Endothelial cell of umbilical vein (primary cell): ENCODE measurements around the gene C11orf65.

ENCODE experiments used
- POLR2A ChIP-seq: IDR thresholded peaks from 2 replicates; pipeline ENCODE4 v1.6.1; 2012; ENCODE audit warnings: low read depth, mild to moderate bottlenecking, control low read depth, low read length
- POLR2AphosphoS5 ChIP-seq: IDR thresholded peaks from 2 replicates; pipeline ENCODE4 v1.6.1; 2012; ENCODE audit warnings: low read depth, mild to moderate bottlenecking, control low read depth, low read length, moderate library complexity; ENCODE audit not compliant: insufficient read depth
- TF ChIP-seq, protein P1 (sequence below), 2 donors: IDR thresholded peaks; 1 replicate in 1 of 2; 2 replicates in 1 of 2; pipeline ENCODE4 v1.5.1; 2011; ENCODE audit warnings: low read length in 2 of 2, mild to moderate bottlenecking in 2 of 2, moderate library complexity in 2 of 2, control low read depth in 1 of 2, inconsistent platforms in 1 of 2, low read depth in 1 of 2; ENCODE audit not compliant: insufficient read depth in 1 of 2; ENCODE audit errors: extremely low read depth in 1 of 2

DNA sequence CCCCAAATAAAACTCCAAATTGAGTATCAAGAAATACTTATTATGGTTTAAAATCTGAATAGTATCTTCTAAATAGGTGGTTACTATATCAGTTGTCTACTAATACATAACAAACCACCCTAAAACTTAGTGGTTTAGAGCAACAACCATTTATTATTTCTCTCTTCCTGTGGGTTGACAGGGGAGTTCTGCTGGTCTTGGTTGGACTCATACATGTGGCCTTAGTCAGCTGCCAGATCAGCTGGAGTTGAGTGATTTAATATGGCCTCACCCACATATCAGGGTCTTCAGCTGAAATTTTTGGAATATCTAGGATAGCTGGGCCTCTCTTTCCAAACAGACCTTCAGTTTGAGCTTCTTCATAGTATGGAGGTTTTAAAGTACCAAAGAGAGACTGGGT is 34.5 kb downstream of the C11orf65 start:
- no peak for TF ChIP-seq POLR2A
- TF ChIP-seq, protein P1, sequence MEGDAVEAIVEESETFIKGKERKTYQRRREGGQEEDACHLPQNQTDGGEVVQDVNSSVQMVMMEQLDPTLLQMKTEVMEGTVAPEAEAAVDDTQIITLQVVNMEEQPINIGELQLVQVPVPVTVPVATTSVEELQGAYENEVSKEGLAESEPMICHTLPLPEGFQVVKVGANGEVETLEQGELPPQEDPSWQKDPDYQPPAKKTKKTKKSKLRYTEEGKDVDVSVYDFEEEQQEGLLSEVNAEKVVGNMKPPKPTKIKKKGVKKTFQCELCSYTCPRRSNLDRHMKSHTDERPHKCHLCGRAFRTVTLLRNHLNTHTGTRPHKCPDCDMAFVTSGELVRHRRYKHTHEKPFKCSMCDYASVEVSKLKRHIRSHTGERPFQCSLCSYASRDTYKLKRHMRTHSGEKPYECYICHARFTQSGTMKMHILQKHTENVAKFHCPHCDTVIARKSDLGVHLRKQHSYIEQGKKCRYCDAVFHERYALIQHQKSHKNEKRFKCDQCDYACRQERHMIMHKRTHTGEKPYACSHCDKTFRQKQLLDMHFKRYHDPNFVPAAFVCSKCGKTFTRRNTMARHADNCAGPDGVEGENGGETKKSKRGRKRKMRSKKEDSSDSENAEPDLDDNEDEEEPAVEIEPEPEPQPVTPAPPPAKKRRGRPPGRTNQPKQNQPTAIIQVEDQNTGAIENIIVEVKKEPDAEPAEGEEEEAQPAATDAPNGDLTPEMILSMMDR (IDR thresholded peaks at IDR 0.05; ENCODE audit: extremely low read depth in 1 of 2, insufficient read depth in 1 of 2, low read depth in 1 of 2, low read length in 2 of 2) = no peak
- TF ChIP-seq POLR2AphosphoS5 = no peak
